Stimulated activated CD8-positive, alpha-beta memory T cell treated with anti-CD3 and anti-CD28 coated beads, Interleukin-7, amount 100 ng/mL, for 48 hours (primary cell): ENCODE results near the gene FCGR2B.
"Not testable (repeated sequence)": the region's sequence is repeated elsewhere in the genome, so short reads cannot be mapped to it uniquely, and the experiment has no call there.

Experiments used
- DNase-seq, 2 donors: peaks; one replicate each; pipeline ENCODE4 v3.0.0-alpha.2; 2020; ENCODE audit warnings: low read depth in 1 of 2; ENCODE audit errors: extremely low read depth in 1 of 2

Gene FCGR2B

DNA sequence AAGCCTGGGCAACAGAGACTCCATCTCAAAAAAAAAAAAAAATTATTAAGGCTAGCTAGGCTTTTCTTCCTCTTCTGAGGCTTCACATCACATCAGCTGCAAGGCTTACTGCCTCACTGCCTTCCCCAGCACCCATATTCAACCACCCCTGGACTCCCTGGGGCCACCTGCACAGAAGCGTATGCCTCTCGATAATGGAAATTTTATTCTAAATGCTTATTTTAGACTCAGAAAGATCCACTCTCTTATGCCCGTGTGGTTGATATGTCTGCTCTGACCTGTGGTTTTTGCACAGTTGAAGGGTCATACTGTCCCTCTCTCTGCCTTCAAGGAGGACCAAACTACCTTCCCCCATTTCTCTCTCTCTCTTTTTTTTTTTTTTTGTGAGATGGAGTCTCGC, 42.6 kb downstream of the FCGR2B start:
- DNase-seq: no peak

DNA sequence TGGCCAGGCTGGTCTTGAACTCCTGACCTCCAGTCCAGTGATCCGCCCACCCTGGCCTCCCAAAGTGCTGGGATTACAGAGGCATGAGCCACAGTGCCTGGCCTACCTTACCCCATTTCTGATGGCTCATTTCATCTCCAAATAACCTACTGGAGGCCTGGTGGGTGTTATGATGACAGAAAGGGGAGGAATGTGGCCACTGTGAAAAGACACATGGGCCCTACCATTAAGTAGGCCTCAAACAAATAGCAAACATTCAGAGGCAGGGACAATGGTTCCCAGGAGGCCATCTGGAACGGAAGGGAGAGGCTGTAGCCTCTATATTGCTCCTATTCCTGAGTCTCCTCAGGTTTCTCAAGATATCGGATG, 43.2 kb downstream of the FCGR2B start:
- DNase-seq: no peak

GRCh38 chr1:161706482-161707347, 43.8 kb downstream of the FCGR2B start, which contains the start of gene FCRLA:
Gene FCRLA (plus strand): TSS chr1:161707229. CDS start chr1:161707265, 36 bp downstream.
- DNase-seq: no peak

- DNase-seq: no peak
Measured at GRCh38 chr1:161707503-161707902, 44.6 kb downstream of the FCGR2B start.

DNA sequence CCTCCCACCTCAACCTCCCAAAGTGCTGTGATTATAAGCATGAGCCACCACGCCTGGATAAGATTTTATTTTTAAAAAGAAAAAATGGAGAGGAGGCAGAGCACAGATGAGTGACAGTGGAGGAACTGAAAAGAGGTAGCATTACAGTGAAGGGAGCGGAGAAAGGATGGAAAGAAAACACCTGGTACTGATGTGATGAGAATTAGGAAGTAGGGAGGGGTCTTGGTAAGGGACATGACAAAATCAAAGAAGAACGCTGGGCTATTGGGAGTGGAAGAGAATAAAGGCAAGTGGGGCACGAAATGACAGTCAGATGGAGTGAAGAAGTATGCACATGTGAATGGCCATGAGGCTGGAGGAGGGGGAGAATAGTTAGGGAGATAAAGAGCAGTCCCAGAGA, 46.4 kb downstream of the FCGR2B start:
- no peak for DNase-seq

DNA sequence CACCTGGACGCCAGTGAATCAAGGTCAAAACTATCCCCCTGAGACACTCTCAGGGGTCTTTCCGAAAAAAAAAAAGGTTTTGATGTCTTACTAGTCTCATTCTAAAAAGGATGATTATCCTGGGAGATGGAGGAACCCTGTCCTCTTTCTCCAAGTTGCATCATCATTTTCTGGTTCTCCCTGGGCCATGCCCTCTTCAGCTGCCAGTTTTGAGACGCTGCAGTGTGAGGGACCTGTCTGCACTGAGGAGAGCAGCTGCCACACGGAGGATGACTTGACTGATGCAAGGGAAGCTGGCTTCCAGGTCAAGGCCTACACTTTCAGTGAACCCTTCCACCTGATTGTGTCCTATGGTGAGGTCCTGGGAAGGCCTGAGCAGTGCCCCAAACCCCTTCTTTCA, 47.6 kb downstream of the FCGR2B start:
- no peak for DNase-seq

GRCh38 chr1:161718559-161719324, 55.8 kb downstream of the FCGR2B start:
- no peak for DNase-seq

- DNase-seq: no peak
Measured at GRCh38 chr1:161719325-161719611, 56.3 kb downstream of the FCGR2B start.

GRCh38 chr1:161720422-161720821, 57.5 kb downstream of the FCGR2B start:
- DNase-seq: no peak

DNA sequence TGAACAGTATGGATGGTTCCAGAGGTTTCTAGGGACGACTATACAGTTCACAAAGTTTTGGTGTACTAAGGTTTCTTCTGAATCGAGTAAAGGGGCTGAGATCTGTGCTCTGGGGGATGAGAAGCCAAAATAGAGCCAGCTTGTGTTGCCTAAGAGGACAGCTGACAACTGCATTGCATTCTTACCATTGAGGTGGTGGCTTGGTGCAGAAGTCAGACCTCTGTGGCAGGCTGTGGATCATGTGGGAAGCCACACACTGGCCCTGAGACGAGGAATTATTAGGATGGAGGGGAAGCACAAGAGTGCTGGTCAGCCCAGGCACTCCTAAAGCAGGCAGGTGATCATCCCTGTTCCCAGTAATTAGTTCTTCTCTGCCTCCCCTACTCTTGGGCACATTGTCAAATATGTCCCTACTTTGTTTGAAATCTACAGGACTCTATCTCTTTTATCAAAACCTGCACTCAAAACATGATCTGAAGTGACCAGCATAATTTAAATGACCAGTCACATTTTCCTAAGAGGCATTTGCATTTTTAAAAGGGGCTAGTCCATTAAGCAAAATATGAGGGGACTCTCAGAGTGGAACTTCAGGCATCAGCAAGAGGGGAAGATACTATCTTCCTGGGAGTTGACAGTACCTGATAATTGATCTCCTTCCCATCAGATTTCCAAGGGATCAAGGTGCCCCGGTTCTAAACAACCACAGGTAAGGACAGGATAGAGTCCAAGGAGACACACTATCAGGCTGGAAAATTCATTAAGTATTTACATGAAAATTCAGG, 58.2 kb downstream of the FCGR2B start, which contains the start of gene FCRLB:
Gene FCRLB, plus strand, starts transcription at position 589 of the 782 bp plus-strand sequence. CDS start 1,129 bp downstream, outside the sequence.
- DNase-seq: no peak

GRCh38 chr1:161721738-161722343, 58.9 kb downstream of the FCGR2B start:
- no peak for DNase-seq

DNA sequence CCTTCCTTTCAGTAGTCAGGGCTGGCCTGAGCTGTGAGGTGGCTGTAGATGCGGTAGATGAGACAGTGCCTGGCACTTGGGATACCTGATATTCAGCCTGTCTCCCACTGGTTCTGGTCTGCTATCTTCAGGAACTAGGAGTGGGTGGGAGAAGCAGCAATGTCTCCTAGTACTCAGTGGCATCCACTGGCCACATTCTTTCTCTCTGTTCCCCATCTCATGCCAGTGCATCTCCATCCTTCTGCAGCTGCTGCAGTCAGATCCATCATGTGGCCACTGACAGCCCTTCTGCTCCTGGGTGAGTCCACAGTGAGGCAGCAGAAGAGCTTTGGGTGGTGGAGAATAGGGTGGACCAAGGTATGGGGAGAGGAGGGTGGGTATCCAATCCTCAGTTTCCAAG, 59.5 kb downstream of the FCGR2B start:
- DNase-seq: no peak

DNA sequence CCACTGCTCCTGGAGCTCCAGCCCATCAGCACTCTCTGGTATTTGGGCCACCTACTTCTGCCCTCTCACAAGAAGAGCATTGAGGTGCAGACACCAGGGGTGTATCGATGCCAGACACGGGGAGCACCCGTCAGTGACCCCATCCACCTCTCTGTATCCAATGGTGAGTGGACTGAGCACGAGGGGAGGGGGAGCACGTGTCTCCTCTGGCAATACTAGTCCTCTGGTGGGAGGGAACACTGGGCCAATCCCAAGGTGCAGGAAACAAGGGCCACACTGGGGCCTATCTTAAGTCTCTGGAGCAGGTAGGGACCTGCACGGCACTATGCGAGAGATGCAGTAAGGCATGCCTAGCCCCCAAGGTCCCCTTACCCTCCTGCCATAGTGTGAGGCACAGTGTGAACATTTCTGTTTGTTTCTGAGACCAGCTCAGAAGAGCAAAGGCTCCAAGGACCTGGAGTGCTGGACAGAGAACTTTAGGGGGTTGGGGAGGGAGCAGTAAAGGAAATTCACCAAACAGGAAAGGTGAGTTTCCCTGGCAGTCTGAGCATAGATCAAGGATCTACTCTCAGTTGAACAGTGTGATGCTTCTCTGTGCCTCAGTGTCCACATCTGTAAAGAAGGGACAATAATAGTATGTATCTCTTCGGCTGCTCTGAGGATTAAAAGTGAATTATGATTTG, 60.7 kb downstream of the FCGR2B start:
- DNase-seq: no peak

DNA sequence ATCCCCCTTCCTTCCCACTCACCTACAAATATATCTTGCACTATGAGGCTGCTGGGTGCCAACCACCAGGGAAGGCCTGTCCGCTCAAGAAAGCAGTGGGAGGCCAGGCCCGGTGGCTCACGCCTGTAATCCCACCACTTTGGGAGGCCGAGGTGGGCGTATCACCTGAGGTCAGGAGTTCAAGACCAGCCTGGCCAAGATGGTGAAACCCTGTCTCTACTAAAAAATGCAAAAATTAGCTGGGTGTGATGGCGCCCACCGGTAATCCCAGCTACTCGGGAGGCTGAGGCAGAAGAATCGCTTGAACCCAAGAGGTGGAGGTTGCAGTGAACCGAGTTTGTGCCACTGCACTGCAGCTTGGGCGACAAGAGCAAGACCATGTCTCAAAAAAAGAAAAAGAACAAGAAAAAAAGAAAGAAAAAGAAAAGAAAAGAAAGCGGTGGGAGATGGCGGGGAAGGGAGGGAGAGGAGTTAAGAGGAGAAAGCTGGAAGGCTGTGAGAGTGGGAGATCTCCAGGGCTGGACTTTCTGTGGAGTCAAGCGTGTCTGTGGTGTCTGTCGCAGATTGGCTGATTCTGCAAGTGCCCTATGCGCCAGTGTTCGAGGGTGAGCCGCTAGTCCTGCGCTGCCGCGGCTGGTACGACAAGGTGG, 62.4 kb downstream of the FCGR2B start:
- DNase-seq: not testable (repeated sequence)

GRCh38 chr1:161725908-161726472, 63.0 kb downstream of the FCGR2B start:
- DNase-seq: no peak

DNA sequence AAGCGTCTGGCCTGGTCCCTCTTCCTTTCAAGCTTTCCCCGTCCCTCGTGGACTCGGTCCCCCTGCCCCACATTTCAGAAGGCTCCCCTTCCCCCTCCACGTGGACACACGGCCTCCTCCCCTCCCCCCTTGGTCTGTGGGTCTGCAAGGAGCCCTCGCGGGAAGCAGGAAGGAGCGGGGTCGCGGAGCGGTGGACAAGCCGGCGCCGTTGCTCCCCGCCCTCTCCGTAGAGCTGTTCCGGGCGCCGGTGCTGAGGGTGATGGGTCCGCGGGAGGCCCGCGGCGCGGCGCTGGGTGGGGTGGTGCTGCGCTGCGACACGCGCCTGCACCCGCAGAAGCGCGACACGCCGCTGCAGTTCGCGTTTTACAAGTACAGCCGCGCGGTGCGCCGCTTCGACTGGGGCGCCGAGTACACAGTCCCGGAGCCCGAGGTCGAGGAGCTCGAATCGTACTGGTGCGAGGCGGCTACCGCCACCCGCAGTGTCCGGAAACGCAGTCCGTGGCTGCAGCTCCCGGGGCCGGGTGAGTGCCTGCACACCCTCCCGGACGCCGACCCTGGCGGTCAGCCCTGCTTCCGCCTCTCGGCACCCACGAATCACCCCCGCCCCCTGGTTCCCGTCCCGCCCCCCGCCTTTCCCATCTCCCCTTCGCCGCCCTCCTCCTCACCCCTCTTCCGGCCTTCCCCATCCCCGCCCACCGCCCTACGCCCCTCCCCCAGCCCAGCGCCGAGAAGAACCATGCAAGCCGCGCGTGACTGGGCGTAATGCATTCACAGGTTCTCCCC, 63.7 kb downstream of the FCGR2B start:
- peak; percentile 29 to 46 for DNase-seq

DNA sequence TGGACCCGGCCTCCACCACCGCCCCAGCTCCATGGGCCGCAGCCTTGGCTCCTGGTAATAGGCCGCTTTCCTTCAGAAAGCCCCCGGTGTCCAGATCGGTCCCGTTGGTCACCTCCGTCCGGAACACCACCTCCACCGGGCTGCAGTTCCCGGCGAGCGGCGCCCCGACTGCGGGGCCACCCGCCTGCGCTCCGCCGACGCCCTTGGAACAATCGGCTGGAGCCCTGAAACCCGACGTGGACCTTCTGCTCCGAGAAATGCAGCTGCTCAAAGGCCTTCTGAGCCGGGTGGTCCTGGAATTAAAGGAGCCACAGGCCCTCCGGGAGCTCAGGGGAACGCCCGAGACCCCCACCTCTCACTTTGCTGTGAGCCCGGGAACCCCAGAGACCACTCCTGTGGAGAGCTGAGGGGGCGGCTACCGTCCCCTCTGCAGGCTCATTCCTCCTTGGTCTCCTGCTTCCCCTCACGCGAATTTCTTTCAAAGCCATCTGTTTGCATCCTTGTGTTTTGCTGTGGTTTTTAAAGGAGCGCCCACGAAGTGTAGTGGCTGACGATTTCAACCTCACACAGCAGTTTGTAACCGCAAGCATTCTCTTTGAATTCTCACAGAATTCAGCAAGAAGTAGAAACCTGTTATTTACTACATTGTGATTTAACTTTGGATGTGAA, 64.4 kb downstream of the FCGR2B start:
- DNase-seq: no peak
